HG02588 (cell line): Measurements from ENCODE around the gene SLC30A7.
"Not testable (repeated sequence)": the region's sequence is repeated elsewhere in the genome, so short reads cannot be mapped to it uniquely, and the experiment has no call there.

Experiments
- ATAC-seq: cut with Tn5 transposase; IDR thresholded peaks from one replicate; pipeline ENCODE4 v1.9.1; 2021; ENCODE audit warnings: mild to moderate bottlenecking, moderate library complexity; ENCODE audit not compliant: unreplicated experiment

The SLC30A7 gene, protein sequence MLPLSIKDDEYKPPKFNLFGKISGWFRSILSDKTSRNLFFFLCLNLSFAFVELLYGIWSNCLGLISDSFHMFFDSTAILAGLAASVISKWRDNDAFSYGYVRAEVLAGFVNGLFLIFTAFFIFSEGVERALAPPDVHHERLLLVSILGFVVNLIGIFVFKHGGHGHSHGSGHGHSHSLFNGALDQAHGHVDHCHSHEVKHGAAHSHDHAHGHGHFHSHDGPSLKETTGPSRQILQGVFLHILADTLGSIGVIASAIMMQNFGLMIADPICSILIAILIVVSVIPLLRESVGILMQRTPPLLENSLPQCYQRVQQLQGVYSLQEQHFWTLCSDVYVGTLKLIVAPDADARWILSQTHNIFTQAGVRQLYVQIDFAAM

DNA sequence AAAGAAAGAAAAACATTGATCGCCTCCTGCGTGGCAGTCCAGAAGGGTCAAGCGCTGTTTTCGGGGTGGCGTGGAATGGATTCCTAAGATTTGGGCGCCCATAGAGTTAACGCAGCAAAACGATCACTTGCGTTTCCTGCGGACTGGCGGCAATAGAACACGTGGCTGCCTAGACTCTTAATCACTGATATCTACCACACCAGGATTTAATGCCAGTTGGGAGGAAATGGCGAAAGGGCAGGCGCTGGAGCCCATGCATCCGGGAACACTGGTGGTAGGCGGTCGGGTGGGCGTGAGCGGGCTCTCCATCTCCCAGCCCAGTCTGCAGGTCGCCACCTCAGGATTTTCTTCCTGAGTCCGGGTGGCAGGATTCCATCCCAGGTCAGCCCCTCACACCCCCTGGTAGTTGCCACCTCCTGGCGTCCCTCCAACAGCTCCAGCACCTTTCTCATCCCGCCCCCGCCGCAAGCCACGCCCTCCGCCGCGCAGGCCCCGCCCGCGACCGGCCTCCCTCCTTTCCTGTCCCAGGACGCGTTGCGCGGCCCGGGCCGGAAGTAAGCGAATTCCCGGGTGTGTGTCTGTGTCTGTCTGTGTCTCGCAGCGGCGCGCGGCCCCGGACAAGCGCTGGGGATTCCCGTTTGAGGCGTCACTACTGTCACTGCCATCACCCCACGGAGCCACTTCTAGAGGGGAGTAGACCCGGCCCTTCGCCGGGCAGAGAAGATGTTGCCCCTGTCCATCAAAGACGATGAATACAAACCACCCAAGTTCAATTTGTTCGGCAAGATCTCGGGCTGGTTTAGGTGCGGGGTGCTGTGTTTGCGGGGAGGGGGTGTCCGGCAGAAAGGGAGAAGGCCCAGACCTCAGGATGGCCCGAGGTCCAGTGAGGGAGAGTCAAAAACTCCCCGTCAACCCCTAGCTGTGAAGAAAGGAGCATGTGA is at the start of gene SLC30A7:
SLC30A7 (plus strand) TSS at position 551 of the 941 bp plus-strand sequence; CDS start at position 724, 173 bp downstream.
- peak; percentile 84 for ATAC-seq

DNA sequence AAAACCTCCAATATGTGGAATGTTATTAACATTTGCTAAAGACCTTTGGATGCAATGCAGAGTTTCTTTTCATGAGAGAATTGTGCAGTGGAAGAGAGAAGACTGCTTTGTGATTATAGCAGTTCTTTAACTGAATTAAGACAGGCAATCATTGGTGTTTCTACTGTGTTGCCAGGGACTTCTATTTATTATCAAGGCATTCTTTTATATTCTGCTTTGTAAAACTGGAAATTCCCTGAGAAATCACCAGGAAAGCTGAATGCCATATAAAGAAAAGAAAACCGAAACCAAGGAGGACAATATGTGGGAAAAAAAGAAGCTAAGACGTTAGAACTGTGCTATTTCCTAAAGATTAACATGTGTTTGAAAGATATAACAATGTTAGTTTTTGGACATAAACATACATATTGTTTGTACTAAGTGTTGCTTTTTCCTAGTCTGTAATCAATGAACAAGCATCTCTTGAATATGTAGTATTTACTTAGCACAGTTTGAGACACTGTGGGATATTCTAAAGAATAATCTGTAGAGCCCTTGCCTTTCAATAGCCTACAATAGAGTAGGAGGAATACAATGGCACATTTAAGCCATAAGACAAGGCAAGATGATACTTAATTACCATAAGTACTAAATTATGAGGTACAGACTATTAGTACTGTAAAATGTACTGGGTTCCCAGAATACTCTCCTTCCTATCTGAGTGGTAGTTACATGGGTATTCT is 48.4 kb upstream of the SLC30A7 start:
- no peak for ATAC-seq

DNA sequence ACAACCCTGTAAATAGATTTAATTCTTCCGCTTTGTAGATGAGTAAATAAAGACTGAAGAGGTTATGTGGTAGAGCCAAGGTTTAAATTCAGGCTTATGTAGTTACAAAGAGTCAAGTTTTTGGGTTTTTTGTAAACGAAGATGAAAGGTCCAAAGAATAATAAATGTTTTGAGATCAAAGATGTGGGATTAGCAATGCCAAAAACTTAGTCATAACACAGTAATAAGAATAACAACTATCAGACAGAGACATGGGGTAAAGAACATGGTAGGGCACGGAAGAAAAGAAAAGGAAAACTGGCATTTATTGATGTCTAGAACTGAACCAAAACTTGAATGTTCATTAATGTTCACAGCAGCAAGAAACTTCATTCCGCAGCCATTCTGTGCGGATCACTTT is 44.2 kb upstream of the SLC30A7 start:
- no peak for ATAC-seq

DNA sequence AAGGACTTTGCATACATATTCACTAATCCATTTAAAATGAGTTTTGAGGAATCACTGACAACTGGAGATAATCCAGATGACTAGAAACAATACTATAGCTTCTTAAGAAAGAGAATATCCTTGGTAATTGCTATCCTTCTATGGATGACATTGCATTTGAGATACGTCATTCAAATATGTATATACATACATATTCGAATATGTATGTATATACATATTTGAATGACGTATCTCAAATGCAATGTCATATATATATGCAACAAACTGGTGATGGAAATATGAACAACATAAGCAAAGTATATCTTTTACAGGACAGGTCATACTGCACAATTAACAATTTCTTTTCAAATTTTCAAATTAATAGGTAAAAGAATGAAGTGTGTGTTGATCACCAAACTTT is 42.9 kb upstream of the SLC30A7 start:
- ATAC-seq, result no peak

DNA sequence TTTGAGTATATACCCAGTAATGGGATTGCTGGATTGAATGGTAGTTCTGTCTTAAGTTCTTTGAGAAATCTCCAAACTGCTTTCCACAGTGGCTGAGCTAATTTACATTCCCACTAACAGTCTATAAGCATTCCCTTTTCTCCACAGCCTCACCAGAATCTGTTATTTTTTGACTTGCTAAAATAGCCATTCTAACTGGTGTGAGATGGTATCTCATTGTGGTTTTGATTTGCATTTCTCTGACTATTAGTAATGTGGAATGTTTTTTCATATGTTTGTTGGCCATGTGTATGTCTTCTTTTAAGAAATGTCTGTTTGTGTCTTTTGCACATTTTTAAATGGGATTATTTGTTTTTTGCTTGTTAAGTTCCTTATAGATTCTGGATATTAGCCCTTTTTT is 40.8 kb upstream of the SLC30A7 start:
- ATAC-seq, result not testable (repeated sequence)

DNA sequence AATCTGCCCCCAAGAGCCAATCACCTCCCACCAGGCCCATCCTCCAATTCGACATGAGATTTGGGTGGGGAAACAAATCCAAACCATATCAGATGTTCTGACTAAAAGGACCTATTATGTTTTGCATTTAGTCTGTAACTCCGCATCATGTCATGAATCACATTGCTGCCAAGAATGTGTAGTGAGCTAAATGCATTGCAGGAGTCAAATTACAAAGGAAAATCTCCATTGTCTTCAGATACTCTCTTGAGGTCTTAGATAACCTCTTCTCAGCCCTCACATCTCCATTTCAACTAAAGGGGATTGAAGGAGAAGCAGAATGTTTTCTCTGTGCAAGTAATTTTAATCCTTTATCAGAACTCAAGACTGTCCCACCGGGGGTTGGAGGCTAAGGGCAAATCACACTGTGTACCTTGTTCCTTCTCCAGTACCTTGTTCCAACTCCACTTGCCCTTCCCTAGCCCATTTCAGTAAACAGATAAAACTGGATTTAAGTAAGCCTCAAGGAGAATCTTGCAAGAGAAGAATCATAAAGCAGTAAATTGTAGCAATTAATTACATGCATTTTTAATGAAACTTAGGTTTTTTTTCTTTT is 35.4 kb upstream of the SLC30A7 start:
- ATAC-seq, result no peak

DNA sequence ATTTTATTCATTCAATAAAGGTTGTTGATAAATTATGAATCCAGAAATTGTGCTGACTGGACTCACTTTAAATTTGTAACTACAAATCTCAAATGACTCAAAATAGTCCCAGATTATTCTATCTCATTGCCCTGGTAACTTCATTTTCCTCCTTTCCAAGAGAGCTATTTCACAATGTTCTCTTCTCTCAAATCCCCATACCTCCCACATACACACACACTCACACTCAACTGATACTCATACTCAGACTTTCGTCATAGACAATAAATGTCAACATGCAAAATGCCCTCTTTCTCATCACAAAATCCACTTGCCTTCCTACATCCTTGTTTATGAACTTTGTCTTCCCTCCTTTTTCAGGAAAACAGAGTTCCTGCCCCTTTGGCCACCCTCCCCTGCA is 34.5 kb upstream of the SLC30A7 start:
- ATAC-seq, result no peak

DNA sequence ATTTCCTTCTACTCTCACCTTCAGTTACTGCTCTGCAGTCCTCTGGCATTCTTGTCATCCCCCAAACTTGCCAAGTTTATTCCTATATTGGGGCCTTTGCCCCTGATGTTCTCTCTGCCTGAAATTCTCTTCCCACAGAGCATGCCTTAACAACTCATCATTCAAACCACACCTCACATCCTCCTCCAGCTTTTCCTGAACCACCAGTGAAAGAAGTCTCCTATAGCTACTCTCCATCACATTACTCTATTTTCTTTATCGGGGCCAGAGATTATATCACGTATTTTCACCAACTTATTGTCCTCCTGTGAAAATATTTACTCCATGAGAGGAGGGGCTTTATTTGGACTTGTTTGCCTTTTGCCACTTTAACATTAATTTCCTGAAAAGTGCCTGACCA is 33.3 kb upstream of the SLC30A7 start:
- no peak for ATAC-seq

DNA sequence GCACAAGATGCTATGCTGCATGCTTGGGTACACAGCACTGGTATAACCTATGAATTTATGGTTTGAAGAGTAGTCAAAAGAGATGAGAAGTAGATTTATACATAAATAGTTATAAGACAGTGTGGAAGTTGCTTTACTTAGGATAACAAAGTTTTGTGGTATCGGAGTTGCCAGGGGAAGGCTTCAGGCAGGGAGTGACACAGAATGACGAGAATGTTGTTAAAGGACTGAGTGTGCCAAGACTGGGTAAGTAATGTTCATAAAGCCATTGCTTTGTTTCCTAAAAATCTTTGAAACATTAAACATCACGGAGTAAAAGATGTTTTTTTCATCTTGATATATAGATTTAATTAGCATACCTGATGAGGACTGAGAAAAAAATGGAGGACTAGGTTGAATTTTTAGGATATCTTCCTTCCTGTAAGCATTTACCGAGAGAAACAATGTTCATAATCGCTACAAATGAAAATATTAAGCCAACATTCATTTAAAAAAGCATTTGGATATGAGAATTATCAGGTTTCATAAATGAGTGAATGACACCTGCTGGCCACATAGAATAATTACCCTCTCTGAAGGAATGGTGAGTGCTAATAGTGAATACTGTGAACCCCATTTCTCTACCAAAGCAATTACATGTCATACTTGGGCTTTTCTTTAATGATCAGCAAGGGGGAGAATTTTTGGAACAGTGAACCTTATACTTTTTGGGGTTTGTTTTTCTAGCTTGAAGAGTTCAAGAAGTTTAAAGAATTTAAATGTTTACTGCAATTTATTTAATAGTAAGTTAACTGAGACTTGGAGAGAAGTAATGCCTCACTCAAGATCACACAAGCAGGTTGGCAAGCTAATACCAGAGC is 29.6 kb upstream of the SLC30A7 start:
- ATAC-seq, result no peak

DNA sequence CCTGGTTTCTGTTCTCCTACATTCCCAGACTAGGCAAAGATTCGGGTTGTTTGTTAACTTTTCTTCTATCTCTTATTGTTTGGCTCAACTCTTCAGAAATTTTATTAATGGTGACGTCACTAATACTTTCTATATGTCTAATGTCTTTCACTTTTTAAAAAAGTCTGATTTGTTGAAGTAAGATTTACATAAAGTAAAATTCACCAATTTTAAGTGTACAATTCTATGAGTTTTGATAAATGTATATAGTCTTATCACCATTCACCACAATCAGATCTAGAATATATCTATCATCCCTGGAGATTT is 29.0 kb upstream of the SLC30A7 start:
- ATAC-seq, result no peak

DNA sequence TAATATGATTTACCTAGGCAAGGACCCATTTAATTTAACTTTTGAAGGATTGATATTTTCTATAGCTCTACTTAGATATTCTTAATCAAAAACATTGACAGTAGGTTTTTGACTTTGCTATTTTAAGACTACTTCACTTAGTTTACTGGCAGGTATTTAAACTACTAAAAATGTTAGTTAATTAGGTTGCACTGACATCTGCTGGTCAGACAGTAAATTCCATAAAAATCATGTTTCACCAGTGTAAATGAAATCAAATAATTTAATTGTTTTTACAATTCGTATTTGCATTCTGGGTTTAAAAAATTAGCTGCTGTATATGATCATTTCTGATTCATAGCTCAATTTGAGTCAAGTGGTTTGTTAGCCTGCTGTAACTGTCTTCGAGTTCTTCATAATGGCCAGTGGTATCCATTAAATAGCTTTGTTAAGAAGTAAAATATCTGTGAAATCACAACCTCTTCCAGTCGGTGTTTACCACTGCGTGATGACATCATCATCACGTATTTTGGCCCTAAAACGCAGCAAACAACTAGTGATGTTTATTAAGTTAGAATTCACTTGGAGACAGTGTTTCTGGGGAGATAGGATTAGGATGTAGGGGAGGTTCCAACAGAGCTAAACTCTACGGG is 27.4 kb upstream of the SLC30A7 start:
- ATAC-seq, result no peak

DNA sequence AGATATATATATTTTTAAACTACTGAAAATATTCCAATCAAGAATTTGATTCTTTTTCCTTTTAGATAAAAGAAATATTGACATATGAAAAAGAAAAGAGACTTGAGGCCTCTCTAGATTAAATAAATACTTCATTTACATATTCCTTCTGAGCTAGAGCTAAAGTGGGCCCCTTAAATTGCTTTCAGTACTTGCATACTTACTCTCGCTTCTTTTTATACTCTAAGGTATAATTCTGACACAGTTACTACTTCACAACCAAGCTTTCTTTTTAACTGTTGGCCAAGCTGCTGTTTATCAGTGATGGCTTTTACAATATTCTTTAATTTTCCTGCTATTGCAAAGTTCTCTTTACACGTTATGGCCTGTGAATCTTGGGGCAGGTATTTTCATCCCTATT is 25.9 kb upstream of the SLC30A7 start:
- no peak for ATAC-seq

DNA sequence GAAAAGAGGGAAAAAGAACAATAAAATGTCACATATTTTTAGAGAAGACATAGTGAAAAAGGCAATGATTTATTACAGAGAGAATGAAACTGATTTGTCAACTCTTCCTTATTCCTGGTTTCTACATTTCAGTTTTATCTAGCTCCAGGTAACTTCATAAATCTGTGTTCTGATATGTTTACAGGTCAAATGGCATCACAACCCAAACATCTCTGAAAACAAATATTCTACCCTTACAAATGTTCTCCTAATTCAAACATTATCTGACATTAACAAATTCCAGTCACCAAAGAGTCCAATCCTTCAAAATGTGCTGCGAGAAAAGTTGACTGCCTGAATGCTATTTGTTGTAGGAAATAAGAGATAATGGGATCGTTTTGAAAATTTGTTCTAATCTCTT is 21.5 kb upstream of the SLC30A7 start:
- ATAC-seq, result no peak

DNA sequence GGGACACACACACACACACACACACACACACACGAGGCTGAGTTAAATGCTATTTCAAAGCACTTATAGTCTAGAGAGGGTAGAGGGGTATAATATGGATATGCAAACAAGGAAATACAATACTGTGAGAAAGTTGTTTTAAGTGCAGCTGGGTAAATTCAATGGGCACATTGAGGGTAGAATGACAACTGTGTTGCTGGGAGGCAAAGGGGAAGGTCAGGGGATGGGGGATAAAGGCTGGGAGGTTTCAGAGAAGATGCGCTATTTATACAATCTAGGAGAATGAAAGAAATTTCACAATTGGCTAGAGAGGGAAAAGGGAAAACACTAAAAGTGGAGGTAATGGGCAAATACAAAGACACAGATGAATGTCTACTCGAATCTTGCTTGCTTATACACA is 20.7 kb upstream of the SLC30A7 start:
- ATAC-seq, result no peak

DNA sequence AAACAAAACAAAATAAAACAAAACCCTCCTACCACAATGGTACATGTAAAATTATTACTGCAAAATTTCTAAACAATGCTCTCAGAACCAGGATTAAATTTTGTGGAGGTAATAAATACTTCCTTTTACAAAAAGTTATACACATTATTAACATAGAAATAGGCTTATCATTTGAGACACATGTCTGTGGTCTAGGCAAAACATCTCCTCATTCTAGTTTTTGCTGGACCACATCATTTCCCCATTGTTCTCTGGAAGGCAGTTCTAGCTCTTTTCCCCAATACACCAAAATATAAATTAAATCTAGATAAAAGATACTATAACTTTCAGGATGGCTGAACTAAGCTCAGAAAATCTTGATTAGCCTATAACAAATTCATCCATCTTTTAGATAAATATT is 19.6 kb upstream of the SLC30A7 start:
- ATAC-seq, result no peak

DNA sequence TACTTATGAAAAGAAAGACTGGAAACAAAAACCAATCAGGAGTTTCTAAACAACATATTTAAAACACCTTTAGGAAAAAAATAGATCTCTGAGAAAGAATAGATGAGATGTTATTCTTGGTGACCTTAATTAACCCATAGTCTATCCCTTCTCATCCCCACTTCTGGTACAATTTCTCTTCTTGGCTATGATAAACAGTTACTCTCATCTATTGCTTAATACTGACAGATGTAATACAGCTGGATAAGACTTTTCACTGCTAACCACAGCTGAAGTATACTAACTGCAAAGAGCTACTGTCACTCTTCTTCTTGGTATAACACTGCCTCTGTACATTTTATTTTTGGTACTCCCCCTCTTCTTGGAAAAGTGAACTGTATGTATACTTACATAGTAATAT is 16.5 kb upstream of the SLC30A7 start:
- ATAC-seq, result no peak

DNA sequence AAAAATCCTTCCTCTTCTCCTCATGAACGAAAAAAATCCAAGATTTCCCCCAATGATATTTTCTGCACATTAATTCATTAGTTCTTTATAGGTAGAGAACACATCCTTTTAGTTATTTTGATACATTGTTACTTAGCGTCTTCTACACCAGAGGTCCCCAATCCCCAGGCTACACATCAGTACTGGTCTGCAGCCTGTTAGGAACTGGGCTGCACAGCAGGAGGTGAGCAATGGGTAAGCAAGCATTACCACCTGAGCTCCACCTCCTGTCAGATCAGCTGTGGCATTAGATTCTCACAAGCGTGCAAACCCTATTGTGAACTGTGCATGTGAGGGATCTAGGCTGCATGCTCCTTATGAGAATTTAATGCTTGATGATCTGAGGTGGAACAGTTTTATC is 14.2 kb upstream of the SLC30A7 start:
- no peak for ATAC-seq

DNA sequence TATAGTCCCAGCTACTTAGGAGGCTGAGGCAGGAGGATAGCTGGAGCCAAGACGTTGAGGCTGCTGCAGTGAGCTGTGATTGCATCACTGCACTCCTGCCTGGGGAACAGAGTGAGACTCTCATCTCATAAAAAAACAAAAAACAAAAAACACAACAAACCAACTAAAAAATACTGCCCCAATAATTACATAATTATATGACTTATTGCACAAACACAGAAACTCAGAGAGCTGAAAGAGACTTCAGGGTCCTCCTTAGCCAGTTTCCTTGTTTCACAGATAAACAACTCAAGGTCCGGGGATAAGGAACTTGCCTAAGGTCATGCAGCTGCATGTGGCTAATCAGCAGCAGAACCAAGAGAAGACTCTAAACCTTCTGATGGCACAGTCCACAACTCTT is 13.2 kb upstream of the SLC30A7 start:
- ATAC-seq, result no peak

DNA sequence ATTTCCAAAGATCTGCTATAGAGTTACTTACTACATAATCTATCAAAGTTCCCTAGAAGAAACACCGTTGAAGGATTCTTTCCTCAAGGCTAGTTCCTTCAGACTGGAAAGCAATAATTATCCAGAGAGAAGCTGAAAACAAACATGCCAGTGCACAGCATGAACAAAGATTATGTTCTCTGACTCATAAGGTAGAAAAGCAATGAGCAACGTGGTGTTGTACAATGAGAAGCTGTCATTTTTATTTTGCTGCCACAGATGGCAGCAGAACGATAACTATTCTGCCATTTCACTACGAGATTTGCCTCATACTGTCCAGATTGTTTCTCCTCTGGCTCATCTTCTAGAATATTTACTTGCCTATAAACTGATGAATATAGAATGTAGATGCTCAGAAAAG is 11.9 kb upstream of the SLC30A7 start:
- no peak for ATAC-seq

DNA sequence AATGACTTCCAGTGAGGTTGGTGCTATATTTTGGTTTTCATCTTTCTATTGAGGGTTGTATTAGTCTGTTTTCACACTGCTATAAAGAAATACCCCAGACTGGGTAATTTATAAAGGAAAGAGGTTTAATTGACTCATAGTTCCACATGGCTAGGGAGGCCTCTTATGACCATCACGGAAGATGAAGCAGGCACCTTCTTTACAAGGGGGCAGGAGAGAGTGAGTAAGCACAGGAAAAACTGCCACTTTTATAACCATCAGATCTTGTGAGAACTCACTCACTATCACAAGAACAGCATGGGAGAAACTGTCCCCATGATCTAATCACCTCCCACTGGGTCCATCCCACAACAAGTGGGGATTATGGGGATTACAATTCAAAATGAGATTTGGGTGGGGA is 6.9 kb upstream of the SLC30A7 start:
- not testable (repeated sequence) for ATAC-seq
